Fibroblast of pulmonary artery (primary cell): ENCODE data around the gene EMC1.
"Not testable (repeated sequence)": the region's sequence is repeated elsewhere in the genome, so short reads cannot be mapped to it uniquely, and the experiment has no call there.

ENCODE experiments used
- DNase-seq: peaks from one replicate; pipeline ENCODE4 v3.0.0-alpha.2; 2010; ENCODE audit warnings: low read depth
- H3K4me3 ChIP-seq: replicated peaks from 2 replicates; pipeline ENCODE4 v1.5.1; 2011; ENCODE audit warnings: low read depth, mild to moderate bottlenecking, control low read depth, low read length, moderate library complexity
- CTCF ChIP-seq: IDR thresholded peaks from 2 replicates; pipeline ENCODE4 v1.5.1; 2011; ENCODE audit warnings: mild to moderate bottlenecking, control low read depth, low read length, inconsistent platforms; ENCODE audit errors: missing control alignments

The EMC1 gene

DNA sequence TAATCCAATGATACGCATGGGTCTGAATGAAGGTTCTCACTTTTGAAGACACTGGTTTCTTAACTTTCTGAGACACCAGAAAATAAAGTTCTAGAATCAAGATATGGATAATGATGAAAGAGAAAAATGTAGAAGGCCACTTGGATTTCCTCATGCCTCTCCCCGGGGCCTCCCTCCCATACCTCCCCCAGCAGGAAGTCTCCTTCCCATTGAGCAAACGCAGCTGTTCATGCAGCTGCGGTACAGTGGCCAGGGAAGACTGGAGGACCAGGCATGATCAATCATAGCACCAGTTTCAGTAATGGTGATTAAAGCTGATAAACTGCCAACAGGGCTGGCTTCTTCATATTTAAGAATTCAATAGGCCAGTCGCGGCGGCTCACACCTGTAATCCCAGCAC is 30.3 kb downstream of the EMC1 start:
- no peak overlapping the region for H3K4me3 ChIP-seq
- DNase-seq, result peak; percentile 81
- no peak for TF ChIP-seq CTCF

DNA sequence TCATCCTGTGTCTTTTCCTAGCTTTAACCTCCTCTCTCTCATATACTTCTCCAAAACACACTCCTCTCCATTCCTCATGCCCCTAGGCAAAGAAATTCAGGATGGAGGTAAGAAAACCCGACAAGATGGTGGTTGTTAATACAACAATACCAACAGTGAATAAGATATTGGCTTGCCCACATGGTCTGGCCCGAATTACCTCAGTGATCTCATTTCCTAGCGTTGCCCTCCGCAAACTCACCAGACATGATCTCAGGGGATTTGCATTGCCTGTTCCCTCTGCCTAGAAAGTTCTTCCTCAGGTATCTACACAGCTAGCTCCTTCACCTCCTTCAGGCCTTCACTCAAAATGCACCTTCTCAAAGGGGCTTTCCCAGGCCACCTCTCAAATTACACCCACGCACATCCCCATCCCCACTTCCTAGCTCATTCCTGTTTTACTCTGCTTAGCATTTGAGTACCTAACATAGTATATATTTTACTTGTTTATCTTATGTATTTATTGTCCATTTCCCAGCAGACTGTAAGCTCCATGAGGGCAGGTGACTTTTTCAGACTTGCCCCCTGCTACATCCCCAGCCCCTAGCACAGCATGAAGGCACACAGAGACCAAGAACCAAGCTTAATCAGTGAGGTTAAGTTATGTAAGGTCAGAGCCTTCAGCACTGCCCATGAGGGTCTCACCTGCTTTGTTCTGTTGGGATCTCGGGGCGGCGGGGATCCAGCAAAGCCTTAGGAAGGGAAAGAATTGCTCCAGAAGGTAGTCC is 31.1 kb downstream of the EMC1 start:
- no peak for DNase-seq
- no peak for TF ChIP-seq CTCF
- H3K4me3 ChIP-seq, result no peak overlapping the region

DNA sequence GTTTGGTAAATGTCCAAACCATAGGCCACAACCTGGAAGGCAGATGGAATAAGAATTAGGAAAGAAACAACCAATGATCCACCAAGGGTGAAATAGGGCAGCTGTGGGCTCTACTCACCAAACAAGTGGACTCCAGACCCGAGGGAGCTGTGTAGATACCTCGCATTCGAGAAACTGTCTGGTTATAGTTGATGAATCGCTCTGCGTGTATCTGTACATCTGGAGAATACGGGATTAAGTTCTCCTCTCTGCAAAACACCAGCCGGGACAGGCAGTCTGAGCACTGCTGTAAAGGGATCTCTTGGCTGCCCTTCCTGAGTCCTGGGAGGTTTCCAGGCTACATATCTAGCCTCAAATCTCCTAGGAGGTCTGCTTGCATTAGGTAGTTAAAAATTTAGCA is 31.9 kb downstream of the EMC1 start:
- no peak overlapping the region for H3K4me3 ChIP-seq
- DNase-seq, result no peak
- TF ChIP-seq CTCF, result no peak

- DNase-seq, H3K4me3 ChIP-seq: not testable (repeated sequence)
Measured at GRCh38 chr1:19216585-19216984, 34.7 kb downstream of the EMC1 start.

DNA sequence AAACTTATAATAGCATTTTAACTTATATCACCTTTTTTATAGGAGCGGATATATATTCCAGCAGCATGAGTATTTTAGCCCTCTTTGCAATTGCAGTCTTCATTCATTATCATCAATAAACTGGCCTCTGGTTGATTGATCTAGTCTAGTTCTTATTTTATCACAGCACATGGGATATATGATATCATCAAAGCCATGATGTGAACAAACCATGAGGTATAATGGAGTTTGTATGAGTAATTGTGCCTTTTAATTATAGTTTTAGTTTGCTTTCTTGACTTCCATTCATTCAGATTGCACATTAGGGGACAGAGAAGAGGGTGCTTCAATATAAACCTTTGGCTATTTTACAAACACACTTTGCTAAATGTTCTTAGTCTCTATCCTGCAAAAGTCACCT is 37.7 kb downstream of the EMC1 start:
- no peak for TF ChIP-seq CTCF
- DNase-seq, result no peak
- no peak overlapping the region for H3K4me3 ChIP-seq

GRCh38 chr1:19212167-19212566 is 39.2 kb downstream of the EMC1 start:
- no peak for TF ChIP-seq CTCF
- no peak for DNase-seq
- H3K4me3 ChIP-seq, result no peak overlapping the region

GRCh38 chr1:19210772-19211549 is 40.4 kb downstream of the EMC1 start:
- TF ChIP-seq CTCF, result no peak
- peak; percentile 14 for DNase-seq
- H3K4me3 ChIP-seq, result peak overlapping the region; percentile 93
